ENCODE measurements around the gene FOXO6.

Gene FOXO6

GRCh38 chr1:41425369-41425768, 64.1 kb downstream of the FOXO6 start:
- TF ChIP-seq CTCF (IDR thresholded peaks at IDR 0.05): no peak

DNA sequence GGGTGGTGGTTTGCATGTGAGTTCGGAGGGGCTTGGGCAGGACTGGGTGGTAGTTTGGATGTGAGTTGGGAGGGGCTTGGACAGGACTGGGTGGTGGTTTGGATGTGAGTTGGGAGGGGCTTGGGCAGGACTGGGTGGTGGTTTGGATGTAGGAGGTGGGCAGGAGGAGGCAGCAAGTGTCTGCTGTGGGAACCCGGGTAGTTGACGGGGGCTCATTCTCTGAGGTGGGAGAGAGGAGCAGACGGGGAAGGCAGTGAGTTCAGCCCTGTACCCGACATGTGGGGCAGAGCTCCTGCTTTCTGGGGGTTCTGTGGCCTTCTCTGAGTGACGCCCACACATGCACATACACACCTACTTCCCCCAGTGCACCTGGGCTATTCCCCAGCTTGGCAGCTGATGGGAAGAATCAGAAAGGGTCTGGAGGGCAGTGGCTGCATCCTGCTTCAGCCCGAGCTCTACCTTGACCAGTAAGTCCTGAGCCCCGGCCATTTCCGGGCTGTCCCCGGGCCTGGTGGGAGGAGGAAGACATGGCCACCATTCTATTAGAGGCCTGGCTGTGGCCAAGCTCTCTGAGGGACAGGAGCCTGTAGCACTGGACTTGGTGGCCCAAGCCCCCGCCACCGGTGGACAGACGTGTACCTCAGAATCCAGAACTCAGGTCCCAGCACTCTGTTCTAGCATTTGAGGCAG, 65.1 kb downstream of the FOXO6 start:
- TF ChIP-seq CTCF (IDR thresholded peaks at IDR 0.05): no peak

GRCh38 chr1:41427122-41427913, 66.1 kb downstream of the FOXO6 start:
- TF ChIP-seq CTCF (IDR thresholded peaks at IDR 0.05): no peak

- TF ChIP-seq CTCF (IDR thresholded peaks at IDR 0.05): no peak
These were observed 66.9 kb downstream of the FOXO6 start for GRCh38 chr1:41427916-41428737.

DNA sequence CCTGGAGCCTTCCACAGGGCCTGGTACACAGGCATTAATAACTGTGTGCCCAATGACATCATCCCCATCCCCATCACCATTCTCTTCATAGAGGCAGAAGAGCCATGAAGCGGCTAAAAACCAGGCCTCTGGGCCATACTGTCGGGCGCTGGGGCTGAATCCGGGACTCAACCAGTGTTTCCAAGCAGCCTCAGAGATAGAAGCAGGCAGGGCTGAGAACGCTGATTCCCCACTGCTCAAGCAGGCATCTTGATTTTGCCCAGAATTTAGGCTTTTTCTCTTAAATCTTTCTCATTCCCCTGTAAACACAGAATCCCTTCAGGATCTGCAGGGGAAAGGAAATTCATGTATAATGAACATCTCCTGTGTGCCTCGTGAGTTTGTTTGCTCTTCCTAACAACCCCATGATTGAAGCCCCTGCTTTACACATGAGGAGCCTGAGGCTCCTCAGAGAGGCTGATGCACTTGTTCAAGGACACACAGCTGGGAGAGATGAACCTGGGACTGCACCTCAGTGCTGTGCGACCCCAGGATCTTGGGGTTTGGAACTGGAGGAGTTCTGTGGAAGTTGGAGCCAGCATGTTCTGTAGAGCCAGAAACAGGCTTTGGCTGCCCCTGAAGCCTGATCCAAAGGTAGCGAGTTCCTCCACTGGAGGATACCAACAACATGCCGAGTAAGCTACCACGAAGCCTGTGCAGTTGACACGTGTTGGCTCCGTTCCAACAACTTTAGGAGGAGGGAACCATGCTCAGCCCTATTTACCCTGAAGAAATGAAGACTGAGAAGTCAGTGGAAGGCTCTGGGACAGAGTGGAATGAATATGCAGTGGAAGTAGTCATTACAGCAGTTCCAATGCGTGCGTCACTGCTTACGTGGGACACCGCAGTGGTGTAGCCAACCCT, 67.8 kb downstream of the FOXO6 start:
- TF ChIP-seq CTCF (IDR thresholded peaks at IDR 0.05): no peak

DNA sequence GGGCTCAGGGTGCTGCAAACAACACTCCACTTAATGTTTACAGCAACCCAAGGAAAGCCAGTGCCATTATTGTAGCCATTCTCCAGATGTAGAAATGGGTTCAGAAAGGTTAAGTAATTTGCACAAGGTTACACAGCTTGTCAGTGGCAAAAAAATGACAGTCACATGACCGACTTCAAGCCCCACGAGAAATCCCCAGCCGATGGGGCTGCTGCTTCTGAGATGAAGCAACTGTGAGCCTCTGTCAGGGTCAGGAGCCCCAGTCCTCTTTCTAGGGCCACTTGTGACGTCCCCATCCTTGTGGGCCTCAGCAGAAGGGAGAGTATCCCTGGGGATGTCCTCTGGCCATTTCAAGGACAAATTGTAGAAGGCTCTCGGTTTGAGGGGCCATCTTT, 68.4 kb downstream of the FOXO6 start:
- no peak for TF ChIP-seq CTCF (IDR thresholded peaks at IDR 0.05)

- no peak for TF ChIP-seq CTCF (IDR thresholded peaks at IDR 0.05)
These were observed 68.8 kb downstream of the FOXO6 start for GRCh38 chr1:41430069-41430468.
